CD4-positive, alpha-beta T cell treated with Interleukin-10 for 1 hour (primary cell): Measurements from ENCODE around the gene ATP2B3.
"Not testable (repeated sequence)": the region's sequence is repeated elsewhere in the genome, so short reads cannot be mapped to it uniquely, and the experiment has no call there.

Source experiments
- DNase-seq: peaks from one replicate; pipeline ENCODE4 v3.0.0-alpha.2; 2020

Gene ATP2B3

DNA sequence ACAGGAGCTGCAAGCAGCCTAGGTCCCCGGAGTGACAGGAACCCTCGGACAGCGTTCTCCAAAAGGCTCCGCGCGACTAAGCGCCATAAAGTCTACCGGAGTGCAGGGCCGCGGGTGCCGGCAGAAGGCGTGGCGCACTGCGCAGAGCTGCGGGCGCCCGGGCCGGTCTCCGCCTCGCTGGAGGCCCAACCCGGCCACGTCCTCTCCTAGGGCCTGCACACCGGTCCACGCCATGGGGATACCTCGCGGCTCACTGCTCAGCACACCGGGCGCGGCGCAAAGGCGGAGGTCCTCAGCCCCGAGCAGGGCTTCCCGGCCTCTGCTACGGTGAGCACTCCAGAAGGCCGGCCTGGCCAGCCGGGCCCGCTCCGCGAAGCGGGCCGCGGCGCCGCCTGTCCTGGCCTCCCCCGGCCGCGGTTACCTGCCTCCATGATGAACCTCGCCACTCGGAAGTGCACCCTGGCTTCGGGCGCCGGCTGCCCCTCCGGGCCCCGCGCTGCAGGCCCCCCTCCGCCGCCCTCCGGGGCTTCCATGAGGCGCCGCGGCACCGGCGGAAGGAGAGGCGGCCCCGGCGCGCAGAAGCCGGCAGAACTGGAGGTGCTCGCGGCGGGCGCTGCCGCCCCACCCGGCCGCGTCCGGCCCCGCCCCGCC, 81.2 kb downstream of the ATP2B3 start, which contains the start of gene CCNQ:
CCNQ (minus strand) TSS at position 599 of the 651 bp plus-strand sequence; CDS start at position 533, 66 bp downstream.
- no peak for DNase-seq

DNA sequence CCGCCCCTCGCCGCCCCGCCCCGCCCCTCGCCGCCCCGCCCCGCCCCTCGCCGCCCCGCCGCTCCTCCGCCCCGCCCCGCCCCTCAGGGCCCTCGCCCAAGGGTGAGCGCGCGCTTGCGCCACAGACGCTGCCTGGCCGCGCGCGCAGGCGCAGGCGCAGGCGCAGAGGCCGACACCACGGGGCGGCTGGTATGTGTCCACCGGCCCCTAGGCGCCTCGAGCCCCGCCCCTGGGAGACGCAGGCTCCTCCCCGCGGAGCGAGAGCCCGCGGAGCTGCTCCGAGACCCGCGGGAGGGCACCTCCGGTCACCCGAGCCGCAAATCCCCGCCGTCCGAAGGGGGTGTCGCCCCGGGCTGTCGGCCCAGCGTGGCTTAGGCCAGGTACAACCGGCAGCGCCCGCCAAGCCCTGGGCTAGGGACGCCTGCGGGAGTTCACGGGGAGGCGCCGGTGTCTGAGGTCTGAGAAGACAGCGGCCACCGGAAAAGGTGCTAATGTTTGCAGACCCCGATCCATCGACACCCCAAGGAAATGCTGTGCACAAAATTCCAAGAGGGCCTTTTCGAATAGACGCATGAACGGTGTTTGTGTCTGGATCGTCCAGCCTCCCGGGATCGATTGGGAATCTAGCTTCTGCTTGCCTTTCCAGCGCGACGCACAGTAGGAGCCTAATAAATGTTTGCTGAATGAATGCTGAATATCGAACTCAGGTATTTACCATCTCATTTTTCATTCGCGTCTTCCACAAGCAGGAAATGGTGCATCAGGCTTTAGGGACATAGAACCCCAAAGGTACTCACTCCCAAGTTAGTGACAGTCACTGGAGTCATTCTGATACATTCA, 82.0 kb downstream of the ATP2B3 start:
- peak; percentile 90 for DNase-seq

DNA sequence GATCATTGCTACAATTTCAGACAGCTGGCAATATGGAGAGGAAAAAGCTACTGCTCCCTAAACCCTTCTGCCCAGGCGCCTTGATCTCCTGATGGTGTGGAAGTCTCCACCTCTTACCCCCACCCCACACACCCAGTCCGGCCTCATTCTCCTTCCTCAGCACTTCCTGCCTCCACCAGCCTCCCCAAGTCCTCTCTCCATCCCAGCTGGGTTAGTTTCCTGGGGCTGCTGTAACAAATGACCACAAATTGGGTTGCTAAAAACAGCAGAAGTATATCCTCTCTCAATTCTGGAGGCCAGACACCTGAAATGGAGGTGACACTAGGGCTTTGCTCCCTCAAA, 82.6 kb downstream of the ATP2B3 start:
- no peak for DNase-seq

DNA sequence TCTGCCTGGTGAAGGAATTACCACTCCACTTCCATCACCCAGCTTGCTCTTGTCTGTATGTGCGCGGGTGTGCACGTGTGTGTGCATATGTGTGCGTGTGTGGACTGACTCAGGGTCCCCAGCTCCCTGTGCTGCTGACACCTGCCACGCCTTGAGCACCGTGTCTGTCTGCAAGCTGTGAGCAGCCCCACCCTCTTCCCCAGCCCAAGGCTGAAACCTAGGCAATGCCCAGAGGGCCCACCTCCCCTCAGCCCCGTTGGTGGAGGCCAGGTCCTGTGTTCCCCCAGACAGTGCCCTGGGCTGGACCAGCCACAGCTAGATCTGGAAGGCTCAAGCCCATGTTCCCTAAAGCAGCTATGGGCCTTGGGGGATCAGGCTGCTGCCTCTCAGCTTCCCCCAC, 83.5 kb downstream of the ATP2B3 start:
- DNase-seq = no peak

DNA sequence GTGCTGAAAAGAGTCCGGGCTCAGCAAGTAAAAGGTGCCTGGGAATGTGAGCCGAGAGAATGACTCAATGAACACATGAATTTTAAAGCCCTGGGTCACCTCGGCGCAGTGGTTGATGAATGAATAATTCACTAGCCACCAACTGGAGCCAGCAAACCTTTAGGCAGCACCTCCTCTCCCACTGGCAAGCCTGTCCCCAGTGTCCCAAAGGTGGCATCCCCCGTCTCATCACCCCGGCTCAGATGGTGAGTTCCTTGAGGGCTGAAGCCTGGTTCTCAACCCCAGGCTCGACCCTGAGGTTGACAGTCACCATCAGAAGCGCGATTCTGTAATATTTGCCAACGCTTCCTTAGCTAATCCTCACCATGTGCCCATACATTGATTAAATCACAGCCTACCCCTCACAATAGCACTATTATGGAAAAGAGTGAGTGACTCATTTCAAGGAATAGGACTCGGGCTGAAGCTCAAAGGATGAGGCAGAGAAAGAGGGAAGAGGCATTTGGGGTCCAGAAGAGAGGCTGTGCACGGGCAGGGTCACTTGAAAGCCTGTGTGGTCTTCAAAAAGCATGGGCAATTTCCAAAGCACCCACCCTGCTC, 84.2 kb downstream of the ATP2B3 start:
- no peak for DNase-seq

DNA sequence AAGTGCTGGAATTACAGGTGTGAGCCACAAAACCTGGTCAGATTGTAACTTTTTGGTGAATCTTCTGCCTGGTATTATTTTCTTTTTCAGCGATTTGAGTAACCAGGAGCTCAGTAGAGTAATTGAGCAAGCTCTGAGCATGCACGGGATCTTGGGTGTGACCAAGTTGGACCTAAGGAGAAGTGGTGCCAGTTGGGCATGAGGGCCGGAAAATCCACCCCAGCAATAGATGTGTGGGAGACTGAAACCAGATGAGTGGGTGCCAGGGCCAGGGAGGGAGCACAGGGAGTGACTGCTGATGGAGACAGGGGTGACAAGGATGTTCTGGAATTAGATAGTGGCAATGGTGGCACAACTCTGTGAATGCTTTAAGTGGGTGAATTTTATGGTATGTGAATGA, 85.2 kb downstream of the ATP2B3 start:
- no peak for DNase-seq

DNA sequence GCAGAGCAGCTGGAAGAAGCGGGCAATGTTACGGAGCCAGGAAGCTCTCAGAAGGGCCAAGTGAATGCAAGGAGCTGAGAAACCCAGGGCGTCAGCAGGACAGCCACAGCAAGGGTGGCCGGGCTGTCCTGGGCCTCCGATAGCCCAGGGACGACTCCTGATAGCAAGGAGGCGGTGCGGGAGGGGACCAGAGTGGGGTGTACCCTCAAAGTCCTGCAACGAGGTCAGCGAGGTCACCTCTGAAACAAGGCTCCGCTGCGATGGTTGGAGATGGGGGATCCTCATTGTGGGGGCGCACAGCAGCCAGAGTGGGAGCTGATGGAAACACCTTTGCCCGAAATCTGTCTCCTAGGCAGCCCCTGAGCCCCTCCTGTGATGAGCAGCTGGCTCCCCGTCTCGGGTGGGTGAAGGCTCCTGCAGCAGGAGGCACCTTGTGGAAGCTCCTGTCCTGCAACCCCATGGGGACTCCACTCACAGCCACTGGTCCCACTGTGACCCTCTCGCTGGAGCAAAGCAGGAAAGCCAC, 85.8 kb downstream of the ATP2B3 start:
- DNase-seq = no peak

DNA sequence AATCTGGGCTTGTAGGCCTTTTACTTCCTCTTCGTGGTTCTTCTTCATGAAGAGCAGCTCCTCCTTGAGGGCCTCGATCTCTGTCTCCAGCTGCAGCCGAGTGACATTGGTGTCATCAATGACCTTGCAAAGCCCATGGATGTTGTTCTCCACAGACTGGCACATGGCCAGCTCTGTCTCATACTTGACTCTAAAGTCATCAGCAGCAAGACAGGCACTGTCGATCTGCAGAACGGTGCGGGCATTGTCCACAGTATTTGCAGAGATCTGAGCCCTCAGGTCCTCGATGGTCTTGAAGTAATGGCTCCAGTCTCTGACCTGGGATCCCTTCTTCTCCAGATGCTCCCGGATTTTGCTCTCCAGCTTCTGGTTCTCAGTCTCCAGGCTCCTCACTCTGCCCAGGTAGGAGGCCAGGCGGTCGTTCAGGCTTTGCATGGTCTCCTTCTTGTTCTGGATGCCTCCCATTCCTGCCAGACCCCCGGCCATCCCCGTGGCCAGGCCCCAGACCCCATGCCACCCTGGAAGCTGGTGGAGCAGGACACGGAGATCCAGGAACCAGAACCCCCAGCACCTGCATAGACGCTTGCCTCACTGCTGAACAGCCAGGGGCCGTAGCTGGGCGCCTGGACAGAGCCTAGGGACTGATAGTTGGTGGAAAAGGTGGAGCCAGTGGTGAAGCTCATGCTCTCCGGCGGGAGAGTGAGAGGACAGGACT, 87.4 kb downstream of the ATP2B3 start:
- DNase-seq = not testable (repeated sequence)

DNA sequence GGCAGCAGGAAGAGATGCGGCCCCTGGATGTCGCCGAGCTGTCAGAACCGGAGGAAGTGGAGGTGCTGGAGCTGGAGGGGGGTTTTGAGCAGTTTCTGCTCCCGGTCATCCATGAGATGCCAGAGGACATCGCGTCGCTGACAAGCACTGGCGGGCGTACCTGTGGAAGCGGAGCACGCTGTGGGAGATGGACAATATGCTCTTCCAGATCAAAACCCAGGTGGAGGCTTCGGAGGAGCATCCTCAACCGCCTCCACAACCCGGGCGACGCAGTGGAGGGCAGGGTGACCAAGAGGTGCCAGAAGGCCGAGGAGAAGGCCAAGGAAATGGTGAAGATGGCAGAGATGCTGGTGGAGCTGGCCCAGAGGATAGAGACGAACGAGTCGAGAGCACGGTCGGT, 89.1 kb downstream of the ATP2B3 start:
- no peak for DNase-seq

DNA sequence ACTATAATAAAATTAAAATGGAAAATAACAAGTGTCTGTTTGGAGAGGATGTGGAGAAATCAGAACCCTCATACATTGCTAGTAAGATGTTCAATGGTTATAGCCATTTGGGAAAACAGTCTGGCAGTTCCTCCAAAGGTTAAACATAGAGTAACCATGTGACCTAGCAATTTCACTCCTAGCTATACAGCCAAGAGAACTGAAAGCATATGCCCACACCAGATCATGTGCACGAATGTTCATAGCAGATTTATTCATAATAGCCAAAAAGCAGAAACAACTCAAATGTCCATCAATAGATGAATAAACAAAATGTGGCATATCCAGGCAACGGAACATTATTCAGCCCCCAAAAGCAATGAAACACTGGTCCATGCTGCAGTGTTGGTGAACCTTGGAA, 90.9 kb downstream of the ATP2B3 start:
- no peak for DNase-seq

DNA sequence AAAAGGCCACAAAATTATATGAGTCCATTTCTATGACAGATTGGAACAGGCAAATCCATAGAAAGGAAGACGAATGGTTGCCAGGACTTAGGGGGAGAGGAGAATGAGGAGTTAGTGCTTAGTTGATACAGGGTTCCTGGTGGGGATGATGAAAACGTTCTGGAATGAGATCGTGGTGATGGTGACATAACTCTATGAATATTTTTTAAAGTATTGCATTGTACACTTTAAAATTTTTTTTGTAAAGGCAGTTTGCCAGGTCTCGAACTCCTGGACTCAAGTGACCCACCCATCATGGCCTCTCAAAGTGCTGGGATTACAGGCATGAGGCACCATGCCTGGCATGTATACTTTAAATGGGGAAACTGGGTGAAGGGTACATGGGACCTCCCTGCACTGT, 91.4 kb downstream of the ATP2B3 start:
- DNase-seq = no peak

DNA sequence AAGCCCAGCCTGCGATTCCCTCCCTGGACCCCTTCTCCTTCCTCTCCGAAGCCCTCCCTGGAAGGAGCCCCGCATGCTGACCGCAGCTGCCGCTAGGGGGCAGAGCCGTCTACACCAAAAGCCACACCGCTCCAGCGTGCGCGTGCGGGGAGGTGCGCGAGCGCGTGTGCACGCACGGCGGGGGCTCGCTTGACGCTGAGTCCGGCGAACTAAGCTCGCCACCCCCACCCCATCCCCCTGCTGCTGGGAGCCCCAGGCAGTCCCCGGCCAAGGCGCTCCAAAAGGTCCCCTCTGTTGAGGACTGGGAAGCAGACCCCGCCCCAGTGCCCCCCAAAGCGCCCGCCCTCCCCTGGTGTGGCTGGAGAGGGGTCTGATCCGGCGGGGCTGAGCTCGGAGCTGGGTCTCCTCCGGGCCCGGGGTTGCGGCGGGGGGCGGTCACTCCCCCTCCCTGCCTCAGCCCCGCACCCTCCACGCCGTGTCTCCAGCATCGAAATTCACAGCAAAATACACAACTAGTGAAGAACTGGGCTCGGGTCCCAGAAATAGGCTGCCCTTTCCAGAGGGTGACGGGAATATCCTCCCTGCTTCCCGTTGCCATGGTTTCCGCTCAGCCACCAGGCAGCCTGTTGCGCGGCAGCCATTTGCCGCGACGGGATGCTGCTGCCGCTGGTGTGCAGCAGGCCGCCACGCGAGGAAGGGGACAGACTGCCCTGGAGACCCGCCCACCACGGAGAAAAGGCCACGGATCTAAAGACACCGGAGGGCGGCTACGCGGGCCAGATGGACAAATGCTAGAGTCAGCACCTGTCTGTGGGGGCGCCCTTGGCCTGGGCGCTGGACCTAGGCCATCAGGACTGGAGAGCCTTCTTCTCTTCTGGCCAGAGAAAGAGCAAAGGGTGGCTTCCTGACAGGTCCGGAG, 92.7 kb downstream of the ATP2B3 start:
- peak; percentile 79 for DNase-seq

DNA sequence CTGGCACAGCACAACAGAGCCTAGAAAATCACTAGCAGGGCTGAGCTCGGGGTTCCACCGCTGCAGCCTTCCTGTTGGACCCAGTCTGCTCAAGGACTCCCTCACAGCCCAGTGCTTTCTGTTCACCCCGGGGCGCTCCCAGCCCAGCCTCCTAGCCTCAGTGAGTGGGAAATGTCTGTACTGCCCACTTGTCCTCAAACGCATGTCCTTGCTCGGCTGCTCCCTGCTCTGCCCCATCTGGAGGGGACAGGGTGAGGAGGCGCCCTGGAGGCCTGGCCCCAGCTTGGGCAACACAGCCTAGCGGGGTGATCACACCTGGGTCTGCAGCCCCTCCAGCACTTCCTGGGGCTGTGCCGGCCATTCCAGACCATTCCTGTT, 93.4 kb downstream of the ATP2B3 start:
- DNase-seq = no peak

DNA sequence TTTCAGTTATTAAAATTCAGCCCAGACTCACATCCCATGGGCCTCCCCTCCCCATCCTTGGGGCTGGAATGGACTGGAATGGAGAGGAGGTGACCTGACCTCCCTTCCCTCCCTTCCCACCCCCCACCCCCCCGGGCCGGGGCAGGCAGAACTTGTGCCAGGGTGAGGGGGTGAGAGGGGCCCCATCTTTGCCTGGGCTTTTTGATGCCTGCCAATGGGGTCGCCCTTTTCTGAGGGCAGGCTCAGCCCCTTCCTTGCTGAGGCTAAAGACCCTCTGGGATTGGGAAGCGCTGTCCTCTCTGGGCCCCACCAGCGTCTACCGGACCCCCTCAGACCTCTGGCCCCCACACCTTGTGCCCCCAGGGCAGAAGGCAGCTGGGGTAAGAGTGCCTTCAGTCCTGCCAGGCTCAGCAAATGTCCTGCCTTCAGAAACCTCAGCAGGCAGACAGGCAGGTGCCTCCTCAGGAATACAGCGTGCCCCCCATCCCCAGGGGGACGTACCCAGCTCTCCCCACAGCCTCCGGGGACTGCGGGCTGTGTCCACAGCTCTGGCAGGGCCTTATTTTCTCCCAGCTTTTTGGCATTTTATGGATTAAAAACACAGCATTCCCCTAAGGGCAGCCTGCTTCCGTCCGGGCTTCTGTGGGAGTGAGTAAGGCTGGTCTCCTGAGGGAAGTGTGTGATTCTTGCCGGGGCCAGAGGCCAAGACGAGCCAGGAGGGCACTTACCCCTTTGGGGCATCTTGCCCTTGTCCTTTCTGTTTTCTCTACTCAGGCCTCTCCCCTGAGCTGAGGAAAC, 94.1 kb downstream of the ATP2B3 start:
- DNase-seq = no peak

DNA sequence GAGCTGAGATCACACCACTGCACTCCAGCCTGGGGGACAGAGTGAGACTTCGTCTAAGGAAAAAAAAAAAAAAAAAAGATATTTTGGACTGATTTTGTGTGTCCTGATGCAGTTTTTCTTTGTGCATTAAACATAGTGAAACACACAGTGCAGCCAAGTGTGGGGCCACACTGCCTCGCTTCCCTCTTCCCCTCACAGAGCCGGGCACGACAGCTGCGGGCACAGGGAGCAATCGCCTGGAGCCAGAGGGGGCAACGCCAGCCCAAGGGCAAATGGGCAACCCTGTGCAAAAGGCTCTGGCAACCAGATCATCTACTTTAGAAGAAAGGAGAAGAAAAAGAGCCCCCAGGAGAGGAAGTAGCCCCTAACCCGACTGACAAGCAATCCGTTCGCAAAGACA, 95.0 kb downstream of the ATP2B3 start:
- no peak for DNase-seq

DNA sequence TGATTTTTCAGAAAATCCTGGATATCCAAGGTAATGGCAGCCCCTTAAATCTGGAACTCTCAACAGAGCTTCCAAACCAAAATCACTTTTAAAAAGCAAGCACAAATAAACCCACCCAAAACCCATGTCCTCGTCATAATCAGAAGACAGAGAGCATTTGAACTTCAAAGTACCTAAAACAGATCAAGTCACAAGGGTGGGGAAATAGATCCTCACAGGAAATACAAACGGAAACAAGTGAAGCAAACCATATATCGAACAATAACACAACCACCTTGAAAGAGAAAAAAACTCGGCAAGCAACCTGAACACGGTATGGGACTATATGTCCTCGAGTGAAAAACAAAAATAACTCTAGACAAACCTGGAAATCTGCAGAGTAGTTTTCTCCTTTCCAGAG, 97.4 kb downstream of the ATP2B3 start:
- peak; percentile 16 for DNase-seq

DNA sequence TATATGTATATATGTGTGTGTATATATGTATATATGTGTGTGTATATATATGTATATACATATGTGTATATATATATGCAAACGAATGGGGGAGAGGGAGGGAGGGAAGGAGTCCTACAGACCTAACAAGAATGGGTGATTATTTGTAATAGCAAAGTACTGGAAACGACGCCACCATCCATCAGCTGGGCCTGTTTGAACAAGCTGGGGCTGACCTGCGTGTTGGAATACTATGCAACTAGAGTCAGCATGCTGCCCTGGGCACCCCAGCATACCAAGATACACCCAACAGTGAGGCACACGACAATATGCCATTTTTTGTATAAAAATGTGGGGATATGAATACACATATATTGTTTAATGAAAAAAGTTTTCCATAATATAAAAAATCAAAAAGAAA, 103.1 kb downstream of the ATP2B3 start:
- no peak for DNase-seq

DNA sequence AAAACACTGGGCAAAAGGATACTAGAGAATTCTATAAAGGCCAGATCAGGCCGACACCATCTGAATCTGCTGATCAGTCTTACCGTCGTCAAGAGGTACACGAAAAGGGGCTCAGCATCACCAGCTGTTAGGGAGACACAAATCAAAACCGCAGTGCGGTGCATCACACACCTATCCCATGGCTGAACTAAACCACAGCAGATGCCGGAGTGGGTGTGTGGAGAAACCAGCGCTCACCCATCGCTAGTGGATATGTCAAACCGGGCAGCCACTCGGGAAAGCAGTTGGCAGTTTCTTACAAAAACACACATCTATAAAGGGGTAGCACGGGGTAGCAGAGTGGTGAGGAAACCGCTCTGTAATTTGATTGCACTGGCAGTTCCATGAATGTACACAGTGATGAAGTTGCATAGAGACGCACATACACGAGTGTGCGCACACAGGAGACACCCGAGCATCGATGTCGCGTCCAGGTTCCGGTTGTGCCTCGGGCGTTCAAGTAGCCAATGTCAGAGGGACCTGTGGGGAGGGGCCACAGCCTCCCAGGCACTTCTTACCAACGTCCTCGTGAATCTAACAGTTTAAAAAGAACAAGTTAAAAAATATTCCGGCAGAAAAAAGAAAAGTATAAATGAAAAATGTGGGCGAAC, 104.6 kb downstream of the ATP2B3 start:
- DNase-seq = no peak

DNA sequence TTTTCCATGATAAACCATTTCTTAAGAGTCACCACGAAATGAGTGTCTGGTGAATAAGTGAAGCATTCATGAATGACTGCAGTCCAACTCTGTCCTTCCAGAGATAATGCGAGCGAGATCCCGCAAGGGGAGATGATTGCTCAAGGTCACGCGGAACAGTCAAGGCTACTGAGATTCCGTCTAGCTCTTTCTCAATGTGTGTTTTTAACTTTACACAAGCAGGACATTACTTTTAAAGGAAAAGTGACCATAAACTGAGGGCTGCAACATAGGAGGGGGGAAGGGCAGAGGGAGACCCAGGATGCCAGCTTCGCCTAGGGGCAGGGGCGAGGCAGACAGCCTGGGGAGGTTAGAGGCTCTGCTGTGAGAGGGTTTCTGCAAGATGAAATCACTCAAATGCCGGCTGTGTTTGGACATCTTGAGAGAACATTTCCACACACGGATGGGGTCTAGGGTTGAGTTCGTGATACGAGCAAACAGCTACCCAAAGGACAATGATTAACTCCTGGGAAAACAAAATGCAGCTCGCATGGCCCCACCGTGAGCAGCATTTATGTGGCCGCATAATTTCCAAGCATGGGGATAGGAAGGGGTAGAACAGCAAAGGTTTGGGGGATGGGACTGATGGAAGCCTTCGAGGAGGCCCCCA, 105.3 kb downstream of the ATP2B3 start:
- no peak for DNase-seq
